ENCODE results near the gene NPTX1. TPM values are rescaled to one million over a fixed set of nuclear protein-coding genes. Genes with fewer than 3 reads are reported as not detected.

The NPTX1 gene
- total and polyA plus RNA-seq, 7 donors, result 0.25 to 1.3 (median 0.67) TPM

GRCh38 chr17:80516171-80516932 lies 39.9 kb upstream of the NPTX1 start:
- Histone ChIP-seq H3K4me3 (no peak overlapping the region), H3K4me1 (no peaks in the 10 kb centered on the region), H3K27ac (no peak overlapping the region), H3K36me3 (ENCODE audit: insufficient read depth in 1 of 2, low read depth in 1 of 2) (no peaks in the 10 kb centered on the region), H3K27me3 (ENCODE audit: insufficient read depth in 3 of 3, low read length in 2 of 3) (peaks cover 0 to 7% (median 4%) of the 10 kb centered on the region in 3 donors), H3K9me3 (no peaks in the 10 kb centered on the region)
- no peak for DNase-seq
- intact Hi-C loops (cut with DNase I), result no loop called here
- no peak for TF ChIP-seq CTCF (IDR thresholded peaks at IDR 0.05)
- WGBS, 3 donors, result 66 to 71% (median 70%) methylated on average over 17 of the region's 17 CpGs
- no peak for ATAC-seq

- Histone ChIP-seq H3K36me3 (ENCODE audit: insufficient read depth in 1 of 2, low read depth in 1 of 2) (no peaks in the 10 kb centered on the region), H3K27me3 (ENCODE audit: insufficient read depth in 3 of 3, low read length in 2 of 3) (peaks cover 0 to 25% (median 7%) of the 10 kb centered on the region in 3 donors), H3K27ac (no peak overlapping the region), H3K4me1 (no peaks in the 10 kb centered on the region), H3K9me3 (no peaks in the 10 kb centered on the region), H3K4me3 (no peak overlapping the region)
- whole genome bisulfite sequencing, 3 donors, result 53 to 57% (median 54%) methylated on average over 10 of the region's 10 CpGs
- no peak for DNase-seq
- no peak for TF ChIP-seq CTCF (IDR thresholded peaks at IDR 0.05)
- ATAC-seq, result no peak
- intact Hi-C loops (cut with DNase I), result no loop called here
Measured at GRCh38 chr17:80513892-80514291, 37.5 kb upstream of the NPTX1 start.

- no peak for TF ChIP-seq CTCF (IDR thresholded peaks at IDR 0.05)
- Histone ChIP-seq H3K27ac (no peak overlapping the region), H3K9me3 (no peaks in the 10 kb centered on the region), H3K4me1 (no peaks in the 10 kb centered on the region), H3K4me3 (no peak overlapping the region), H3K36me3 (ENCODE audit: insufficient read depth in 1 of 2, low read depth in 1 of 2) (no peaks in the 10 kb centered on the region), H3K27me3 (ENCODE audit: insufficient read depth in 3 of 3, low read length in 2 of 3) (peaks cover 0 to 25% (median 7%) of the 10 kb centered on the region in 3 donors)
- ATAC-seq, result no peak
- DNase-seq, result no peak
- intact Hi-C loops (cut with DNase I), result no loop called here
- 85 to 88% (median 88%) methylated on average over 16 of the region's 16 CpGs for WGBS, 3 donors
Measured at GRCh38 chr17:80513201-80513600, 36.8 kb upstream of the NPTX1 start.

GRCh38 chr17:80512233-80512632 lies 35.8 kb upstream of the NPTX1 start:
- intact Hi-C loops (cut with DNase I), result no loop called here
- TF ChIP-seq CTCF (IDR thresholded peaks at IDR 0.05), result no peak
- H3K4me3 ChIP-seq, result no peak overlapping the region
- 72 to 79% (median 74%) methylated on average over 13 to 15 of the region's 15 CpGs for WGBS, 3 donors
- peaks cover 0 to 26% (median 7%) of the 10 kb centered on the region in 3 donors for H3K27me3 ChIP-seq (ENCODE audit: insufficient read depth in 3 of 3, low read length in 2 of 3)
- no peaks in the 10 kb centered on the region for H3K36me3 ChIP-seq (ENCODE audit: insufficient read depth in 1 of 2, low read depth in 1 of 2)
- no peaks in the 10 kb centered on the region for H3K4me1 ChIP-seq
- H3K27ac ChIP-seq, result no peak overlapping the region
- DNase-seq (no peak), ATAC-seq (peak in 2 of 4 donors; percentile 36 to 40)
- no peaks in the 10 kb centered on the region for H3K9me3 ChIP-seq

All from psoas muscle (tissue), 8 donors.